Astrocyte (in vitro differentiated cells and primary cell): Measurements from ENCODE around the gene ZP2. TPM values are rescaled to one million over a fixed set of nuclear protein-coding genes. Genes with fewer than 3 reads are reported as not detected.
"Not testable (repeated sequence)": the region's sequence is repeated elsewhere in the genome, so short reads cannot be mapped to it uniquely, and the experiment has no call there.

Experiments used
- DNase-seq: peaks from one replicate; pipeline ENCODE4 v3.0.0-alpha.2; 2010; ENCODE audit warnings: low read depth
- FAIRE-seq: peaks from 2 replicates; lab custom pipeline; 2011; peaks lifted over from hg19 to GRCh38; lab: Jason Lieb, UNC
- H2AFZ ChIP-seq: 2 replicates; pipeline ENCODE4 v1.6.0; 2012; ENCODE audit warnings: low read depth, low read length, inconsistent platforms
- H3K27ac ChIP-seq: 2 replicates; pipeline ENCODE4 v1.5.1; 2011; ENCODE audit warnings: low read depth, low read length, inconsistent platforms
- H3K27me3 ChIP-seq: 2 replicates; pipeline ENCODE4 v1.6.0; 2011; ENCODE audit warnings: low read length, inconsistent platforms; ENCODE audit not compliant: insufficient read depth
- H3K36me3 ChIP-seq: 2 replicates; pipeline ENCODE4 v1.5.1; 2011; ENCODE audit warnings: low read length, inconsistent platforms; ENCODE audit not compliant: insufficient read depth
- H3K4me1 ChIP-seq: 2 replicates; pipeline ENCODE4 v1.5.1; 2011; ENCODE audit warnings: low read length, inconsistent platforms; ENCODE audit not compliant: insufficient read depth
- H3K4me2 ChIP-seq: 2 replicates; pipeline ENCODE4 v1.6.0; 2012; ENCODE audit warnings: low read length, inconsistent platforms
- H3K4me3 ChIP-seq: 2 replicates; pipeline ENCODE4 v1.5.1; 2011; ENCODE audit warnings: low read depth, mild to moderate bottlenecking, low read length, inconsistent platforms; ENCODE audit not compliant: insufficient read depth
- H3K79me2 ChIP-seq: 2 replicates; pipeline ENCODE4 v1.6.0; 2012; ENCODE audit warnings: mild to moderate bottlenecking, low read length, inconsistent platforms; ENCODE audit not compliant: insufficient read depth
- H3K9ac ChIP-seq: 2 replicates; pipeline ENCODE4 v1.6.0; 2012; ENCODE audit warnings: mild to moderate bottlenecking, low read length, inconsistent platforms
- H3K9me3 ChIP-seq: 2 replicates; pipeline ENCODE4 v1.5.1; 2012; ENCODE audit warnings: low read depth, mild to moderate bottlenecking, low read length, inconsistent platforms; ENCODE audit not compliant: insufficient read depth
- H4K20me1 ChIP-seq: 2 replicates; pipeline ENCODE4 v1.6.0; 2012; ENCODE audit warnings: low read length, inconsistent platforms; ENCODE audit not compliant: insufficient read depth
- H3K27ac Mint-ChIP-seq: one replicate; pipeline ENCODE4 v1.8.0; 2021; ENCODE audit warnings: mild to moderate bottlenecking, mixed read lengths; ENCODE audit not compliant: unreplicated experiment
- H3K27me3 Mint-ChIP-seq: one replicate; pipeline ENCODE4 v1.8.0; 2021; ENCODE audit warnings: low read depth, mixed read lengths; ENCODE audit not compliant: unreplicated experiment
- H3K36me3 Mint-ChIP-seq: one replicate; pipeline ENCODE4 v1.8.0; 2021; ENCODE audit warnings: low read depth, mixed read lengths; ENCODE audit not compliant: unreplicated experiment
- H3K4me1 Mint-ChIP-seq: one replicate; pipeline ENCODE4 v1.8.0; 2021; ENCODE audit warnings: low read depth, mixed read lengths; ENCODE audit not compliant: unreplicated experiment
- H3K4me3 Mint-ChIP-seq: one replicate; pipeline ENCODE4 v1.8.0; 2021; ENCODE audit warnings: mild to moderate bottlenecking, moderate library complexity, mixed read lengths; ENCODE audit not compliant: unreplicated experiment
- H3K9me3 Mint-ChIP-seq: one replicate; pipeline ENCODE4 v1.8.0; 2021; ENCODE audit warnings: mild to moderate bottlenecking, mixed read lengths; ENCODE audit not compliant: unreplicated experiment
- EZH2 ChIP-seq: IDR thresholded peaks from 2 replicates; pipeline ENCODE4 v1.6.1; 2012; ENCODE audit warnings: mild to moderate bottlenecking, low read length, inconsistent platforms; ENCODE audit not compliant: insufficient read depth
- total RNA-seq: library from RNA; stranded (reverse); gene quantifications from 2 replicates; pipeline ENCODE4 v1.2.1, GENCODE V29; 2021
- TF ChIP-seq, protein P1 (sequence below): IDR thresholded peaks from 2 replicates; pipeline ENCODE4 v1.5.1; 2011; ENCODE audit warnings: low read depth, mild to moderate bottlenecking, inconsistent platforms, low read length, moderate library complexity; ENCODE audit not compliant: insufficient read depth

The ZP2 gene
- total RNA-seq, 1 donor from 2014 or later: not detected

DNA sequence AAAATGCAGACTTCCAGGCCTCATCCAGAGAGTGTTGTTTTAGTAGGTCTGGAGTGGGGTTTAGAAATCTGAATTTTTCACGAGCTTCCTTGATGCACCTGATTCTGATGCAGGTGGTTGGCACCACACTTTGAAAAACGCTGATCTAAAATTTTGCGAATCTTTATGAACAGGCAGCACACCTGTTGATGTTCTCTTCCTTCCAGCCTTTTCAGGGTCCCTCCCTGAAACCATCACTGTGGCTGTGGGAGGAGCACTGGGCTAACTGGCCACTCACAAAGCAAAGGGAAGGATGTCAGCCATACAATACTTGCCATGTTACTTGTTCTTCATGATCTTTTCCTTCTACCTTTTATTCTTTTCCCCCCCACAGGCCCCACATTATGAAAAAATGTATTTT lies 38.7 kb downstream of the ZP2 start:
- Mint-ChIP-seq H3K27me3 (no peaks in the 10 kb centered on the region), H3K27ac (no peak overlapping the region), H3K36me3 (peaks cover 25% of the 10 kb centered on the region), H3K4me1 (no peaks in the 10 kb centered on the region), H3K4me3 (no peak overlapping the region), H3K9me3 (no peaks in the 10 kb centered on the region)
- H3K9ac ChIP-seq: no peak overlapping the region
- no peaks in the 10 kb centered on the region for H4K20me1 ChIP-seq
- TF ChIP-seq EZH2: no peak
- TF ChIP-seq, protein P1, sequence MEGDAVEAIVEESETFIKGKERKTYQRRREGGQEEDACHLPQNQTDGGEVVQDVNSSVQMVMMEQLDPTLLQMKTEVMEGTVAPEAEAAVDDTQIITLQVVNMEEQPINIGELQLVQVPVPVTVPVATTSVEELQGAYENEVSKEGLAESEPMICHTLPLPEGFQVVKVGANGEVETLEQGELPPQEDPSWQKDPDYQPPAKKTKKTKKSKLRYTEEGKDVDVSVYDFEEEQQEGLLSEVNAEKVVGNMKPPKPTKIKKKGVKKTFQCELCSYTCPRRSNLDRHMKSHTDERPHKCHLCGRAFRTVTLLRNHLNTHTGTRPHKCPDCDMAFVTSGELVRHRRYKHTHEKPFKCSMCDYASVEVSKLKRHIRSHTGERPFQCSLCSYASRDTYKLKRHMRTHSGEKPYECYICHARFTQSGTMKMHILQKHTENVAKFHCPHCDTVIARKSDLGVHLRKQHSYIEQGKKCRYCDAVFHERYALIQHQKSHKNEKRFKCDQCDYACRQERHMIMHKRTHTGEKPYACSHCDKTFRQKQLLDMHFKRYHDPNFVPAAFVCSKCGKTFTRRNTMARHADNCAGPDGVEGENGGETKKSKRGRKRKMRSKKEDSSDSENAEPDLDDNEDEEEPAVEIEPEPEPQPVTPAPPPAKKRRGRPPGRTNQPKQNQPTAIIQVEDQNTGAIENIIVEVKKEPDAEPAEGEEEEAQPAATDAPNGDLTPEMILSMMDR: no peak
- no peak overlapping the region for H3K4me2 ChIP-seq
- FAIRE-seq (no peak), DNase-seq (no peak)
- H3K4me3 ChIP-seq: no peak overlapping the region
- H3K79me2 ChIP-seq: no peaks in the 10 kb centered on the region
- no peaks in the 10 kb centered on the region for H3K9me3 ChIP-seq
- H3K27me3 ChIP-seq: no peaks in the 10 kb centered on the region
- no peak overlapping the region for H3K27ac ChIP-seq
- peaks cover 3% of the 10 kb centered on the region for H3K36me3 ChIP-seq
- no peak overlapping the region for H2AFZ ChIP-seq
- H3K4me1 ChIP-seq: peaks cover 6% of the 10 kb centered on the region

- not testable (repeated sequence) for H3K4me3 ChIP-seq, H3K4me2 ChIP-seq, H3K27me3 ChIP-seq, H3K27ac Mint-ChIP-seq, H3K4me3 Mint-ChIP-seq, H3K9me3 Mint-ChIP-seq, H3K9ac ChIP-seq, FAIRE-seq, H3K27ac ChIP-seq, H3K27me3 Mint-ChIP-seq, H3K9me3 ChIP-seq, H3K79me2 ChIP-seq, DNase-seq, H3K36me3 ChIP-seq, H3K4me1 Mint-ChIP-seq, H4K20me1 ChIP-seq, H2AFZ ChIP-seq
- H3K36me3 Mint-ChIP-seq: peaks cover 28% of the 10 kb centered on the region
- peaks cover 12% of the 10 kb centered on the region for H3K4me1 ChIP-seq
Measured at GRCh38 chr16:21170116-21170515, 41.3 kb downstream of the ZP2 start.

DNA sequence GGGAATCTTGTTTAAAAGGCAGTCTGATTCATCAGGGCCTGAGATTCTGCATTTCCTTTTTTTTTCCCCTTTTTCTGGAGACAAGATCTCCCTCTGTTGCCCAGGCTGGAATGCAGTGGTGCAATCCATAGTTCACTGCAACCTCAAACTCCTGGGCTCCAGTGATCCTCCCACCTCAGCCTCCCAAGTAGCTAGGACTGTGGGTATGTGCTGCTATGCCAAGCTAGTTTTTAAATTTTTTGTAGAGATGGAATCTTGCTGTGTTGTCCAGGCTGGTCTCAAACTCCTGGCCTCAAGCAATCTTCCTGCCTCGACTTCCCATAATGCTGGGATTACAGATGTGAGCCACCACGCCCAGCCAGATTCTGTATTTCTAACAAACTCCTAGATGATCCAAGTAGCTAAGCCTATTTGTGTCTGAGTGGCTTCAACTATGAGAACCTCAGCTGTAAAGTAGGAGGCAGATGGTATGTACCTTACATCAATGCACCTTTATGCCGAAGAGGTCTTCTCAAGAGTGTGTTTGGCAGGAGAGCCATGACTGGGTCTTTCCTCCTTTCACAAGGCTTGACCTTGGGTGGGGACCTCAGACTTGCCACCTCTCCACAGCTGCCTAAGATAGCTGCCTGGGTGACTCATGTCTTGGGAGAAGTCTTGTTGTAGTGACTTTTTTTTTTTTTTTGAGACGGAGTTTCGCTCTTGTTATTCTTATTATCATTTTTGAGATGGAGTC lies 42.0 kb downstream of the ZP2 start:
- no peak overlapping the region for H3K27ac Mint-ChIP-seq

More for the DNA sequence above, 42.0 kb downstream of the ZP2 start:
- peak overlapping the region; percentile 32 for H3K4me2 ChIP-seq
- no peak overlapping the region for H3K27ac ChIP-seq
- no peak for FAIRE-seq
- peaks cover 3% of the 10 kb centered on the region for H3K36me3 ChIP-seq
- no peaks in the 10 kb centered on the region for H3K9me3 ChIP-seq
- peaks cover 4% of the 10 kb centered on the region for H3K4me1 Mint-ChIP-seq
- H3K27me3 ChIP-seq: no peaks in the 10 kb centered on the region
- H3K4me3 Mint-ChIP-seq: no peak overlapping the region
- no peak overlapping the region for H2AFZ ChIP-seq
- H3K4me1 ChIP-seq: peaks cover 12% of the 10 kb centered on the region
- peaks cover 33% of the 10 kb centered on the region for H3K36me3 Mint-ChIP-seq
- no peak overlapping the region for H3K4me3 ChIP-seq
- H3K79me2 ChIP-seq: no peaks in the 10 kb centered on the region
- TF ChIP-seq EZH2: no peak
- TF ChIP-seq, protein P1: no peak
- H3K27me3 Mint-ChIP-seq: no peaks in the 10 kb centered on the region
- no peaks in the 10 kb centered on the region for H3K9me3 Mint-ChIP-seq
- peaks cover 9% of the 10 kb centered on the region for H4K20me1 ChIP-seq
- DNase-seq: peak; percentile 58
- no peak overlapping the region for H3K9ac ChIP-seq
